GM12875 (cell line): ENCODE data around the gene TSPEAR.

Source experiments
- H3K4me3 ChIP-seq: one replicate; pipeline ENCODE4 v1.5.1; 2011; ENCODE audit warnings: low read depth, low read length, control low read depth
- CTCF ChIP-seq: IDR thresholded peaks from 2 replicates; pipeline ENCODE4 v1.5.1; 2011; ENCODE audit warnings: low read depth, mild to moderate bottlenecking, control low read depth, inconsistent platforms, low read length, moderate library complexity, borderline replicate concordance; ENCODE audit not compliant: insufficient read depth

Gene TSPEAR

GRCh38 chr21:44711327-44712202 is at the start of gene TSPEAR:
Gene TSPEAR (minus strand): TSS chr21:44711572. CDS start chr21:44711514, 58 bp downstream.
- H3K4me3 ChIP-seq: no peak within 1 kb of the TSS
- TF ChIP-seq CTCF: no peak

DNA sequence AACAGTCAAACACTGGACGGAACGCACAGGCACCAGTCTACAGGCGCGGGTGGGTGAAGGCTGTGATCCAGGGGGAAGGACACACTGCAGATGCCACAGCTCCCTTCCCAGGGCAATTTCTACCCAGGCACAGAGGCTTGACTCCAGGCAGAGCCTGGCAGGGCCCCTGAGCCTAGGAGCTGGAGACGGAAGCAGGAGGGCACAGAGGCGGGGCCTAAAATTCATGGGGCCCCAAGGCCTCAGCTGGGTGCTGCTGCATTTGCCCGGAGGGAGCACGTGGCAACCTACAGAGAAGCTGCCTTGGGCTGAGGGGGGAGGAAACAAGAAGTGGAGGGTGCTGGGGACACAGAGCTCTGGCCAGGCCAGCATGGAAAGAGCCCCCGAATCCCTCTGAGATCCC is 49.0 kb upstream of the TSPEAR start:
- H3K4me3 ChIP-seq: no peak overlapping the region
- TF ChIP-seq CTCF: no peak

DNA sequence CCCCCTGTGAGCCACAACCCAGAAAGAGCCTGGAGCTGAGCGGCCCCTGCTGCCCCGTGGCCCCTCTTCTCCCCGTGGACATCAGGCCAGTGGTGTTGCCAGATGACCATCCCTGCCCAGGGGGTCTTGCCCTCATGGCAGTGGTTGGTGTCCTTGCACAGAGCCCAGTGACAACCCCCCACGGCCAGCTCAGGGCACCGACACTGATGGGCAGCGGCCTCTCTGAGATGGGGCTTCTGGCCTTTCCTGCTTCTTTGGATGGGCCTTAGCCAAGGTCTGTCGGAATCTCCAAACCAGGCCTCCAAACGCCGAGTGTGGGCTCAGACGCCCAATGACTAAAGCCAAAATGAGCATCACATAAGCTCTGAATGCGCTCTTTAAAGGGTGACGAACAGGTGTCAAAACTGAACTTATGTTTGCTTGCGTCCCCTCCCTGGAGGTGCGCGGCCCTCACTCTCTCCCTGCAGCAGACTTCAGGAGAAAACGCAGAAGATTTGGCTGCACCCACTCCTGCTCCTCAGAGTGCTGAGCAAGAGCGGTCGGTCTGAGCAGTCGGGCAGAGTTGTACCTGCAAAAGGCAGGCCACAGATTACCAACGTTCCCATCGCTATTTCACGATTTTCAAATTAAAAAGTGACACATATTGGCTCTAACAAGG is 48.4 kb upstream of the TSPEAR start:
- no peak overlapping the region for H3K4me3 ChIP-seq

DNA sequence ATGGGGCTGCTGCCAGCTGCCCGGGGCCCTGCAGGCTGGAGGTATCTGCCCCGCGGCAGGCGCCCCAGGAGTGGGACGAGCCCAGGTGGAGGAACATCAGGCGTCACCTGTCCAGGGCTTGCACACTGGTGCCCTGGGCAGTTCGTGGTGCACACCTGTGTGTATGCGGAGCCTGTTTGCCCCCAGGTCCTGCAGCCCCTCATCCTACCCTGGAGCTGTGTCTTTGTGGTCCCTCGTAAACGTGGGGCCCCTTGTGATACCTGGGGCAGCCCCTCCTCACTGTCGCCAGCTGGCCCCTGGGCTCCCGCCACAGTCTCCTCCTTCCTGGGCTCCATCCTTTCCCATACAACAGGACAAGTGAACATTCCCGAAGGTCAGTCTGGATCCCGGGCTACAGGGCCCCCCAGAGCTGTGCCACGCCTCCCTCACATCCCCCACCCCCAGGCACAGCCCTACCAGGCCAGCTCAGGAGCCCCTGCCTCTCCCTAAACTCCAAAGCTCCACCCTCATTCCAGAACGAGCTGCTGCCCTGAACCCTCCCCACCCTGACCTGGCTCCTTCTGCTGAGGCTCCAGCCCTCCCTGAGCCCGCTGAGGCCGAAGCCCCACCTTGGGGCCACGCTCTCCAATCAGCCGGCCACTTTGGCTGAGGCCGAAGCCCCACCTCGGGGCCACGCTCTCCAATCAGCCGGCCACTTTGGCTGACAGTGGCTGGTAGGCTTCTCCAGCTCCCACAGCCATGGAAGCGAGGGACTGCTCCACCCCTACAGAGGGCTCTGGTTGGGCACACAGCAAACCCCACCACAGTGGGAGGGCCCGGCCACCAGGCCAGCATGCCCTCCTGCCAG is 47.6 kb upstream of the TSPEAR start:
- no peak overlapping the region for H3K4me3 ChIP-seq
- no peak for TF ChIP-seq CTCF

More for the DNA sequence above, 48.4 kb upstream of the TSPEAR start:
- TF ChIP-seq CTCF: no peak

GRCh38 chr21:44758141-44758561 is 46.8 kb upstream of the TSPEAR start:
- no peak overlapping the region for H3K4me3 ChIP-seq
- no peak for TF ChIP-seq CTCF

- no peak overlapping the region for H3K4me3 ChIP-seq
- no peak for TF ChIP-seq CTCF
These were observed 46.4 kb upstream of the TSPEAR start for GRCh38 chr21:44757731-44758130.
